ENCODE data around the gene DEAF1. TPM values are rescaled to one million over a fixed set of nuclear protein-coding genes. Genes with fewer than 3 reads are reported as not detected.

DEAF1 gene
- total RNA-seq, 1 donor from 2014 or later, result 48.9 TPM

GRCh38 chr11:686451-687243, 8.4 kb downstream of the DEAF1 start:
- Histone ChIP-seq H2AFZ (ENCODE audit: low read depth, low read length) (no peak overlapping the region), H3K4me3 (ENCODE audit: insufficient read depth, low read depth, low read length) (no peak overlapping the region), H3K4me1 (ENCODE audit: insufficient read depth, low read length) (peaks cover 6% of the 10 kb centered on the region), H3K36me3 (ENCODE audit: insufficient read depth, low read length) (peaks cover 15% of the 10 kb centered on the region), H4K20me1 (ENCODE audit: insufficient read depth, low read length) (peaks cover 35% of the 10 kb centered on the region), H3K9me3 (ENCODE audit: insufficient read depth, low read depth, low read length) (no peaks in the 10 kb centered on the region), H3K9ac (ENCODE audit: low read length) (no peak overlapping the region), H3K27me3 (ENCODE audit: insufficient read depth, low read length) (no peaks in the 10 kb centered on the region), H3K27ac (ENCODE audit: low read depth, low read length) (no peak overlapping the region), H3K4me2 (ENCODE audit: low read length) (no peak overlapping the region), H3K79me2 (ENCODE audit: insufficient read depth, low read length) (peaks cover 12% of the 10 kb centered on the region)
- H3K9me3 Mint-ChIP-seq (ENCODE audit: unreplicated experiment), result no peaks in the 10 kb centered on the region
- H3K4me3 Mint-ChIP-seq (ENCODE audit: unreplicated experiment), result peak overlapping the region; percentile 45
- no peaks in the 10 kb centered on the region for H3K27me3 Mint-ChIP-seq (ENCODE audit: low read depth, unreplicated experiment)
- no peaks in the 10 kb centered on the region for H3K4me1 Mint-ChIP-seq (ENCODE audit: low read depth, unreplicated experiment)
- TF ChIP-seq CTCF (IDR thresholded peaks at IDR 0.05; ENCODE audit: insufficient read depth, low read depth, low read length), result no peak
- TF ChIP-seq EZH2 (IDR thresholded peaks at IDR 0.05; ENCODE audit: insufficient read depth, low read length), result no peak
- H3K27ac Mint-ChIP-seq (ENCODE audit: unreplicated experiment), result peak overlapping the region; percentile 12
- peaks cover 37% of the 10 kb centered on the region for H3K36me3 Mint-ChIP-seq (ENCODE audit: low read depth, unreplicated experiment)
- DNase-seq (ENCODE audit: low read depth) (no peak), FAIRE-seq (no peak)

GRCh38 chr11:680970-681369, 14.1 kb downstream of the DEAF1 start:
- no peaks in the 10 kb centered on the region for H3K27me3 Mint-ChIP-seq (ENCODE audit: low read depth, unreplicated experiment)
- FAIRE-seq, result no peak
- TF ChIP-seq CTCF (IDR thresholded peaks at IDR 0.05; ENCODE audit: insufficient read depth, low read depth, low read length) (no peak), EZH2 (IDR thresholded peaks at IDR 0.05; ENCODE audit: insufficient read depth, low read length) (no peak)
- no peak overlapping the region for H3K27ac ChIP-seq (ENCODE audit: low read depth, low read length)
- no peaks in the 10 kb centered on the region for H3K27me3 ChIP-seq (ENCODE audit: insufficient read depth, low read length)
- H3K4me3 Mint-ChIP-seq (ENCODE audit: unreplicated experiment), result no peak overlapping the region
- no peak overlapping the region for H2AFZ ChIP-seq (ENCODE audit: low read depth, low read length)
- H3K4me2 ChIP-seq (ENCODE audit: low read length), result no peak overlapping the region
- no peaks in the 10 kb centered on the region for H3K4me1 ChIP-seq (ENCODE audit: insufficient read depth, low read length)
- H3K36me3 Mint-ChIP-seq (ENCODE audit: low read depth, unreplicated experiment), result peaks cover 32% of the 10 kb centered on the region
- DNase-seq (ENCODE audit: low read depth), result no peak
- H3K27ac Mint-ChIP-seq (ENCODE audit: unreplicated experiment), result no peak overlapping the region
- peaks cover 18% of the 10 kb centered on the region for H3K36me3 ChIP-seq (ENCODE audit: insufficient read depth, low read length)
- no peaks in the 10 kb centered on the region for H3K9me3 ChIP-seq (ENCODE audit: insufficient read depth, low read depth, low read length)
- no peaks in the 10 kb centered on the region for H3K4me1 Mint-ChIP-seq (ENCODE audit: low read depth, unreplicated experiment)
- no peak overlapping the region for H3K4me3 ChIP-seq (ENCODE audit: insufficient read depth, low read depth, low read length)
- H3K9me3 Mint-ChIP-seq (ENCODE audit: unreplicated experiment), result no peaks in the 10 kb centered on the region
- H3K79me2 ChIP-seq (ENCODE audit: insufficient read depth, low read length), result no peaks in the 10 kb centered on the region
- H3K9ac ChIP-seq (ENCODE audit: low read length), result no peak overlapping the region
- no peaks in the 10 kb centered on the region for H4K20me1 ChIP-seq (ENCODE audit: insufficient read depth, low read length)

GRCh38 chr11:680476-680875, 14.5 kb downstream of the DEAF1 start:
- Mint-ChIP-seq H3K27me3 (ENCODE audit: low read depth, unreplicated experiment) (no peaks in the 10 kb centered on the region), H3K27ac (ENCODE audit: unreplicated experiment) (no peak overlapping the region), H3K36me3 (ENCODE audit: low read depth, unreplicated experiment) (peaks cover 32% of the 10 kb centered on the region), H3K4me1 (ENCODE audit: low read depth, unreplicated experiment) (no peaks in the 10 kb centered on the region), H3K4me3 (ENCODE audit: unreplicated experiment) (no peak overlapping the region), H3K9me3 (ENCODE audit: unreplicated experiment) (no peaks in the 10 kb centered on the region)
- no peaks in the 10 kb centered on the region for H3K79me2 ChIP-seq (ENCODE audit: insufficient read depth, low read length)
- DNase-seq (ENCODE audit: low read depth) (no peak), FAIRE-seq (no peak)
- no peak overlapping the region for H3K4me3 ChIP-seq (ENCODE audit: insufficient read depth, low read depth, low read length)
- no peaks in the 10 kb centered on the region for H3K4me1 ChIP-seq (ENCODE audit: insufficient read depth, low read length)
- H4K20me1 ChIP-seq (ENCODE audit: insufficient read depth, low read length), result no peaks in the 10 kb centered on the region
- TF ChIP-seq EZH2 (IDR thresholded peaks at IDR 0.05; ENCODE audit: insufficient read depth, low read length), result no peak
- no peak for TF ChIP-seq CTCF (IDR thresholded peaks at IDR 0.05; ENCODE audit: insufficient read depth, low read depth, low read length)
- no peaks in the 10 kb centered on the region for H3K9me3 ChIP-seq (ENCODE audit: insufficient read depth, low read depth, low read length)
- H3K4me2 ChIP-seq (ENCODE audit: low read length), result no peak overlapping the region
- H2AFZ ChIP-seq (ENCODE audit: low read depth, low read length), result no peak overlapping the region
- no peak overlapping the region for H3K27ac ChIP-seq (ENCODE audit: low read depth, low read length)
- H3K27me3 ChIP-seq (ENCODE audit: insufficient read depth, low read length), result no peaks in the 10 kb centered on the region
- H3K9ac ChIP-seq (ENCODE audit: low read length), result no peak overlapping the region
- peaks cover 18% of the 10 kb centered on the region for H3K36me3 ChIP-seq (ENCODE audit: insufficient read depth, low read length)

Data from astrocyte (in vitro differentiated cells and primary cell).